IMR-90 (cell line): ENCODE data around the gene ZDHHC14. TPM values are rescaled to one million over a fixed set of nuclear protein-coding genes. Genes with fewer than 3 reads are reported as not detected.

Source experiments
- ATAC-seq: fragments of 200-7000 bp; cut with Tn5 transposase; 2 replicates; pipeline ENCODE4 v1.9.1; 2020; ENCODE audit warnings: low read depth, mild to moderate bottlenecking, moderate library complexity
- BruUV-seq: library from RNA; stranded (reverse); fragments of 400-500 nt; replicated peaks from 2 replicates; lab custom pipeline; 2021; lab: Mats Ljungman, UMichigan
- CTCF ChIA-PET: fragments of 300-600 bp; formaldehyde crosslinking; extraction: SDS; loops from one replicate; lab custom pipeline; 2021; ENCODE audit warnings: antibody characterized with exemption; lab: Yijun Ruan, JAX
- POLR2A ChIA-PET: fragments of 300-600 bp; sonication (Branson Sonifier 250); formaldehyde crosslinking; loops from one replicate; lab custom pipeline; 2022; ENCODE audit warnings: antibody characterized with exemption; ENCODE audit not compliant: unreplicated experiment; lab: Charles Lee
- DNase-seq: peaks from one replicate; pipeline ENCODE4 v3.0.0; 2013
- H2AFZ ChIP-seq: replicated peaks from 2 replicates; pipeline ENCODE3; 2013; ENCODE audit warnings: low read length, mild to moderate bottlenecking; ENCODE audit not compliant: poor library complexity
- H2AK5ac ChIP-seq: 2 replicates; pipeline ENCODE4 v1.6.1; 2013; ENCODE audit warnings: low read depth, low read length, inconsistent platforms
- H2AK9ac ChIP-seq: replicated peaks from 2 replicates; pipeline ENCODE3; 2013; ENCODE audit warnings: mild to moderate bottlenecking, low read depth, low read length, moderate library complexity; ENCODE audit not compliant: poor library complexity
- H2BK120ac ChIP-seq: 2 replicates; pipeline ENCODE4 v1.6.1; 2013; ENCODE audit warnings: low read depth, low read length, inconsistent platforms
- H2BK15ac ChIP-seq: 3 replicates; pipeline ENCODE4 v1.6.1; 2013; ENCODE audit warnings: low read depth, low read length, inconsistent platforms
- H2BK20ac ChIP-seq: 2 replicates; pipeline ENCODE4 v1.6.1; 2013; ENCODE audit warnings: low read depth, mild to moderate bottlenecking, inconsistent platforms, low read length, moderate library complexity
- H2BK5ac ChIP-seq: 2 replicates; pipeline ENCODE4 v1.6.1; 2013; ENCODE audit warnings: mild to moderate bottlenecking, low read depth, low read length, inconsistent platforms; ENCODE audit not compliant: poor library complexity, severe bottlenecking
- H3K14ac ChIP-seq: replicated peaks from 2 replicates; pipeline ENCODE4 v1.6.1; 2013; ENCODE audit warnings: low read depth, low read length, inconsistent platforms
- H3K18ac ChIP-seq: 2 replicates; pipeline ENCODE4 v1.6.1; 2013; ENCODE audit warnings: low read depth, low read length, control low read depth
- H3K23ac ChIP-seq: 2 replicates; pipeline ENCODE4 v1.6.1; 2013; ENCODE audit warnings: low read depth, low read length, inconsistent platforms
- H3K27ac ChIP-seq: 2 replicates; pipeline ENCODE4 v1.5.1; 2013; ENCODE audit warnings: mild to moderate bottlenecking, control low read depth, low read length; ENCODE audit not compliant: insufficient read depth
- H3K27me3 ChIP-seq: 2 replicates; pipeline ENCODE4 v1.6.1; 2013; ENCODE audit warnings: low read length; ENCODE audit not compliant: control insufficient read depth, insufficient read depth
- H3K36me3 ChIP-seq: 2 replicates; pipeline ENCODE4 v1.6.1; 2013; ENCODE audit warnings: low read length, mixed read lengths; ENCODE audit not compliant: control insufficient read depth, insufficient read depth
- H3K4ac ChIP-seq: 2 replicates; pipeline ENCODE4 v1.6.1; 2013; ENCODE audit warnings: low read depth, low read length, inconsistent platforms
- H3K4me1 ChIP-seq: 2 replicates; pipeline ENCODE4 v1.6.1; 2013; ENCODE audit warnings: low read length, mixed read lengths; ENCODE audit not compliant: control insufficient read depth, insufficient read depth
- H3K4me2 ChIP-seq: 2 replicates; pipeline ENCODE4 v1.6.1; 2013; ENCODE audit warnings: low read depth, mild to moderate bottlenecking, control low read depth, low read length, moderate library complexity
- H3K4me3 ChIP-seq: 2 replicates; pipeline ENCODE4 v1.5.1; 2013; ENCODE audit warnings: low read depth, mild to moderate bottlenecking, control low read depth, low read length, moderate library complexity; ENCODE audit not compliant: insufficient read depth
- H3K56ac ChIP-seq: 2 replicates; pipeline ENCODE4 v1.6.1; 2013; ENCODE audit warnings: low read length, inconsistent platforms; ENCODE audit not compliant: insufficient read depth; ENCODE audit errors: extremely low read depth
- H3K79me1 ChIP-seq, 2 experiments: 2 replicates each; pipeline ENCODE4 v1.6.1; 2013; ENCODE audit warnings: low read length in 2 of 2, inconsistent platforms in 1 of 2, low read depth in 1 of 2
- H3K9ac ChIP-seq: 2 replicates; pipeline ENCODE4 v1.6.1; 2013; ENCODE audit warnings: low read depth, low read length, control low read depth
- H3K9me1 ChIP-seq: 2 replicates; pipeline ENCODE4 v1.6.1; 2013; ENCODE audit warnings: low read length, inconsistent platforms; ENCODE audit not compliant: insufficient read depth
- H3K9me3 ChIP-seq: 2 replicates; pipeline ENCODE4 v1.6.1; 2013; ENCODE audit warnings: low read length; ENCODE audit not compliant: control insufficient read depth, insufficient read depth
- H4K20me1 ChIP-seq: 2 replicates; pipeline ENCODE4 v1.6.1; 2013; ENCODE audit warnings: low read length, inconsistent platforms; ENCODE audit not compliant: insufficient read depth
- H4K5ac ChIP-seq: 2 replicates; pipeline ENCODE4 v1.6.1; 2013; ENCODE audit warnings: mild to moderate bottlenecking, low read depth, low read length, control low read depth
- H4K8ac ChIP-seq, 2 experiments: 2 replicates each; pipeline ENCODE4 v1.6.1; 2013; ENCODE audit warnings: low read depth in 2 of 2, low read length in 2 of 2, control low read depth in 1 of 2, inconsistent platforms in 1 of 2
- H4K91ac ChIP-seq: 2 replicates; pipeline ENCODE4 v1.6.1; 2013; ENCODE audit warnings: low read depth, low read length, inconsistent platforms; ENCODE audit not compliant: insufficient read depth
- BHLHE40 ChIP-seq: fragments of 150-350 bp; IDR thresholded peaks from 2 replicates; pipeline ENCODE4 v1.6.1; 2016; ENCODE audit warnings: mild to moderate bottlenecking, low read depth, low read length
- CEBPB ChIP-seq: IDR thresholded peaks from 2 replicates; pipeline ENCODE4 v1.6.1; 2012; ENCODE audit warnings: low read depth, low read length, improper control_type of control experiment
- CHD1 ChIP-seq: IDR thresholded peaks from 2 replicates; pipeline ENCODE4 v1.6.1; 2012; ENCODE audit warnings: low read depth, low read length, improper control_type of control experiment
- MAZ ChIP-seq: IDR thresholded peaks from 2 replicates; pipeline ENCODE4 v1.6.1; 2012; ENCODE audit warnings: low read depth, mild to moderate bottlenecking, low read length, improper control_type of control experiment, moderate library complexity, borderline replicate concordance
- POLR2A ChIP-seq: IDR thresholded peaks from 2 replicates; pipeline ENCODE4 v1.6.1; 2012; ENCODE audit warnings: mild to moderate bottlenecking, low read depth, low read length
- RAD21 ChIP-seq: IDR thresholded peaks from 2 replicates; pipeline ENCODE4 v1.6.1; 2012; ENCODE audit warnings: low read length, improper control_type of control experiment
- RFX5 ChIP-seq: IDR thresholded peaks from 2 replicates; pipeline ENCODE4 v1.8.0; 2012; ENCODE audit warnings: low read depth, mild to moderate bottlenecking, low read length, moderate library complexity
- WGBS, 2 experiments: methylation state at CpG; one replicate each; pipeline versions ENCODE4 v1.1.5 to v1.1.7; 2013; ENCODE audit warnings: missing lambda C conversion rate in 2 of 2; ENCODE audit not compliant: insufficient read length in 1 of 2; ENCODE audit errors: extremely low coverage in 2 of 2; 5-methylcytosine and 5-hydroxymethylcytosine counted together
- dilution Hi-C: fragments of 300-500 bp; cut with HindIII; formaldehyde crosslinking; loops from one replicate; pipeline ENCODE4 v1.14.3; 2018; ENCODE audit warnings: low sequenced_read_pairs; ENCODE audit not compliant: unreplicated experiment
- in situ Hi-C: fragments of 300-500 bp; cut with MboI; formaldehyde crosslinking; loops from 3 replicates; pipeline ENCODE4 v1.14.3; 2019; ENCODE audit warnings: low sequenced_read_pairs, inconsistent platforms, mixed read lengths
- intact Hi-C: fragments of 100-400 bp; cut with micrococcal nuclease; formaldehyde crosslinking; loops from 2 replicates; pipeline ENCODE4 v1.10.0; 2022
- polyA plus RNA-seq, 3 experiments: library from polyadenylated mRNA; depleted of rRNA; stranded (reverse); fragments of >200 nt; gene quantifications; 2 replicates each; pipeline ENCODE4 v1.2.3, GENCODE V29; 2012; ENCODE audit warnings: low replicate concordance in 1 of 3
- total RNA-seq: library from RNA; depleted of rRNA; stranded (reverse); fragments of >200 nt; gene quantifications from 2 replicates; pipeline ENCODE4 v1.2.3, GENCODE V29; 2012
- TF ChIP-seq, protein P1 (sequence below): conservative IDR thresholded peaks from 2 replicates; pipeline ENCODE4 v1.5.1; 2012; ENCODE audit warnings: mild to moderate bottlenecking, low read depth, low read length, improper control_type of control experiment

Gene ZDHHC14
- total and polyA plus RNA-seq, 2 of the 4 experiments (the other 2 are of a cell fraction): 0.90 to 2.0 TPM

DNA sequence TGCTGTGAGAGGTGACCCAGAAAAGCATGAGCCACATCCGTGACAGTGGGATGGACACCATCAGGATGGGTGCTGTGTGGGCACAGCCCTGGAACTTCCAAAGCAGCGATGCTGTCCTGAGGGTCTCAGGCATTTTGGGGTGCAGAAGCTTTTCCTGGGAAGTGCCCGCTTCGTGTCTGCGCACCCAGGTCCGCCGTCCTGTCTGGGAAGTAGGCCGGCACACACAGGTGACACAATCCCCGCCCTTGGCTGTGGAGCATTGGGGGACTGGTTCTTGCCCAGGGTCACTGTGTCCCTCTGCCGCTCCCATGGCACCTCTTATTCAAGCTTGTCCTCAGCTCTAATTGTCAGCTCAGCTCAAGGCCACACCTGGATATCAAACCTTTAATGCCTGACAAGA is 112.6 kb downstream of the ZDHHC14 start:
- no peak overlapping the region for H2BK120ac ChIP-seq
- no peak overlapping the region for H3K9ac ChIP-seq
- no peak overlapping the region for H2AFZ ChIP-seq
- no peak overlapping the region for H2AK9ac ChIP-seq
- WGBS, 2 experiments: 90% methylated on average over 9 of the region's 10 CpGs; no CpG with 5 or more reads in 1 of the 2 experiments
- intact Hi-C loops: no loop called here
- H3K79me1 ChIP-seq: no peaks in the 10 kb centered on the region
- H3K4ac ChIP-seq: no peak overlapping the region
- no peak overlapping the region for H4K8ac ChIP-seq
- no peak overlapping the region for H3K27ac ChIP-seq
- CTCF ChIA-PET: interaction anchor here (1.1 kb wide), 1 partner anchor 263 kb away, joined by 3 read pairs; no protein-coding TSS in a partner anchor
- H2BK5ac ChIP-seq: no peak overlapping the region
- BruUV-seq: no TSS peak
- no peak overlapping the region for H3K23ac ChIP-seq
- POLR2A ChIA-PET: no interaction called here
- no peak overlapping the region for H4K5ac ChIP-seq
- ATAC-seq: no peak
- H3K27me3 ChIP-seq: peaks cover 6% of the 10 kb centered on the region; the same call in 1 of the 2 replicates
- no peak overlapping the region for H2BK20ac ChIP-seq
- H3K14ac ChIP-seq: no peak overlapping the region
- no peaks in the 10 kb centered on the region for H3K9me1 ChIP-seq
- H3K4me2 ChIP-seq: no peak overlapping the region
- no peaks in the 10 kb centered on the region; the same call in 1 of the 2 replicates for H3K4me1 ChIP-seq
- no peak overlapping the region for H2AK5ac ChIP-seq
- H3K9me3 ChIP-seq: 0 out of 2 replicates have a peak, but pooled peaks cover 2% of the 10 kb centered on the region
- no peak overlapping the region for H2BK15ac ChIP-seq
- no peak overlapping the region for H3K18ac ChIP-seq
- TF ChIP-seq BHLHE40 (no peak), CHD1 (no peak), CEBPB (no peak), MAZ (no peak), RAD21 (no peak), POLR2A (no peak), RFX5 (no peak)
- TF ChIP-seq, protein P1, sequence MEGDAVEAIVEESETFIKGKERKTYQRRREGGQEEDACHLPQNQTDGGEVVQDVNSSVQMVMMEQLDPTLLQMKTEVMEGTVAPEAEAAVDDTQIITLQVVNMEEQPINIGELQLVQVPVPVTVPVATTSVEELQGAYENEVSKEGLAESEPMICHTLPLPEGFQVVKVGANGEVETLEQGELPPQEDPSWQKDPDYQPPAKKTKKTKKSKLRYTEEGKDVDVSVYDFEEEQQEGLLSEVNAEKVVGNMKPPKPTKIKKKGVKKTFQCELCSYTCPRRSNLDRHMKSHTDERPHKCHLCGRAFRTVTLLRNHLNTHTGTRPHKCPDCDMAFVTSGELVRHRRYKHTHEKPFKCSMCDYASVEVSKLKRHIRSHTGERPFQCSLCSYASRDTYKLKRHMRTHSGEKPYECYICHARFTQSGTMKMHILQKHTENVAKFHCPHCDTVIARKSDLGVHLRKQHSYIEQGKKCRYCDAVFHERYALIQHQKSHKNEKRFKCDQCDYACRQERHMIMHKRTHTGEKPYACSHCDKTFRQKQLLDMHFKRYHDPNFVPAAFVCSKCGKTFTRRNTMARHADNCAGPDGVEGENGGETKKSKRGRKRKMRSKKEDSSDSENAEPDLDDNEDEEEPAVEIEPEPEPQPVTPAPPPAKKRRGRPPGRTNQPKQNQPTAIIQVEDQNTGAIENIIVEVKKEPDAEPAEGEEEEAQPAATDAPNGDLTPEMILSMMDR: no peak
- in situ Hi-C loops: no loop called here
- no peak overlapping the region for H4K91ac ChIP-seq
- no peak overlapping the region for H3K56ac ChIP-seq
- no peak overlapping the region for H3K4me3 ChIP-seq
- H3K36me3 ChIP-seq: no peaks in the 10 kb centered on the region
- H4K20me1 ChIP-seq: no peaks in the 10 kb centered on the region
- dilution Hi-C loops: no loop called here
- no peak for DNase-seq
